HepG2 (cell line): Measurements from ENCODE around the gene TYW1B. TPM values are rescaled to one million over a fixed set of nuclear protein-coding genes. Genes with fewer than 3 reads are reported as not detected.
"Not testable (repeated sequence)": the region's sequence is repeated elsewhere in the genome, so short reads cannot be mapped to it uniquely, and the experiment has no call there.

Experiments used
- ATAC-seq: fragments of 200-7000 bp; cut with Tn5 transposase; 3 replicates; pipeline ENCODE4 v1.9.1; 2020; ENCODE audit warnings: mild to moderate bottlenecking, moderate library complexity
- BruUV-seq: library from RNA; stranded (reverse); fragments of 400-500 nt; replicated peaks from 2 replicates; lab custom pipeline; 2021; lab: Mats Ljungman, UMichigan
- CTCF ChIA-PET: fragments of 300-600 bp; formaldehyde crosslinking; extraction: SDS; loops from one replicate; lab custom pipeline; 2021; ENCODE audit warnings: low total read pairs, inconsistent platforms, low intra/inter-chr PET ratio; lab: Yijun Ruan, JAX
- POLR2A ChIA-PET: fragments of 350-600 bp; sonication (Branson Sonifier 250); formaldehyde crosslinking; loops from one replicate; lab custom pipeline; 2020; ENCODE audit warnings: antibody characterized with exemption, inconsistent platforms; lab: Yijun Ruan, JAX
- DNase-seq: peaks from one replicate; pipeline ENCODE4 v3.0.0-alpha.2; 2015; ENCODE audit warnings: low spot score
- FAIRE-seq: peaks from 3 replicates; lab custom pipeline; 2011; peaks lifted over from hg19 to GRCh38; lab: Jason Lieb, UNC
- H2AFZ ChIP-seq: one replicate; pipeline ENCODE4 v1.6.1; 2011; ENCODE audit warnings: low read length, inconsistent platforms
- H3K27ac ChIP-seq: fragments of 300-600 bp; 3 replicates; pipeline ENCODE4 v1.8.0; 2011; ENCODE audit warnings: mixed run types, mild to moderate bottlenecking, mixed read lengths, low read length, inconsistent platforms; ENCODE audit not compliant: insufficient read depth; ENCODE audit errors: extremely low read length
- H3K27me3 ChIP-seq, 2 experiments: fragments of 200-600 bp in 1 of 2; 2 replicates in 1 of 2; 3 replicates in 1 of 2; pipeline versions ENCODE4 v1.6.0 to v1.8.0; 2011; ENCODE audit warnings: low read length in 2 of 2, mild to moderate bottlenecking in 2 of 2, moderate library complexity in 2 of 2, inconsistent platforms in 1 of 2; ENCODE audit not compliant: insufficient read depth in 2 of 2, control insufficient read depth in 1 of 2
- H3K36me3 ChIP-seq, 2 experiments: fragments of 200-600 bp in 1 of 2; replicated peaks in 1 of 2; 2 replicates in 1 of 2; 3 replicates in 1 of 2; pipeline versions ENCODE4 v1.5.1 to v1.8.0; 2011; ENCODE audit warnings: low read length in 2 of 2, inconsistent platforms in 1 of 2; ENCODE audit not compliant: insufficient read depth in 2 of 2, control insufficient read depth in 1 of 2
- H3K4me1 ChIP-seq: 2 replicates; pipeline ENCODE4 v1.5.1; 2012; ENCODE audit warnings: low read length, inconsistent platforms; ENCODE audit not compliant: insufficient read depth
- H3K4me2 ChIP-seq: 2 replicates; pipeline ENCODE4 v1.6.0; 2011; ENCODE audit warnings: low read depth, low read length, inconsistent platforms
- H3K4me3 ChIP-seq, 3 experiments: fragments of 200-600 bp in 1 of 3; sonication (generic), shearing (Covaris generic) in 1 of 3; replicated peaks in 1 of 3; 2 replicates each; pipeline ENCODE4 v1.5.1; 2011 to 2016; ENCODE audit warnings: low read length in 3 of 3, inconsistent platforms in 2 of 3, low read depth in 2 of 3, mild to moderate bottlenecking in 2 of 3, control low read depth in 1 of 3, mixed read lengths in 1 of 3; ENCODE audit not compliant: insufficient read depth in 1 of 3
- H3K79me2 ChIP-seq: one replicate; pipeline ENCODE4 v1.6.1; 2011; ENCODE audit warnings: low read length, inconsistent platforms; ENCODE audit not compliant: insufficient read depth
- H3K9ac ChIP-seq: 2 replicates; pipeline ENCODE4 v1.6.0; 2011; ENCODE audit warnings: mild to moderate bottlenecking, low read depth, low read length, inconsistent platforms; ENCODE audit not compliant: insufficient read depth
- H3K9me3 ChIP-seq: 2 replicates; pipeline ENCODE4 v1.5.1; 2012; ENCODE audit warnings: mild to moderate bottlenecking, low read length
- H4K20me1 ChIP-seq: 2 replicates; pipeline ENCODE4 v1.6.0; 2011; ENCODE audit warnings: inconsistent platforms, mild to moderate bottlenecking, low read length, moderate library complexity; ENCODE audit not compliant: insufficient read depth
- BCL3 ChIP-seq: sonication (generic); formaldehyde crosslinking; IDR thresholded peaks from 2 replicates; pipeline ENCODE4 v1.5.1; 2020; ENCODE audit warnings: mild to moderate bottlenecking, missing genetic modification reagents, moderate library complexity
- DRAP1 ChIP-seq: IDR thresholded peaks from 2 replicates; pipeline ENCODE4 v1.6.1; 2016; ENCODE audit warnings: missing genetic modification reagents, missing compliant biosample characterization
- HMGXB3 ChIP-seq: sonication (generic); formaldehyde crosslinking; IDR thresholded peaks from 2 replicates; pipeline ENCODE4 v1.4.0; 2020; ENCODE audit warnings: missing genetic modification reagents, borderline replicate concordance
- KMT2A ChIP-seq: sonication (generic); formaldehyde crosslinking; IDR thresholded peaks from 2 replicates; pipeline ENCODE4 v1.4.0; 2020; ENCODE audit warnings: missing genetic modification reagents
- NR2F6 ChIP-seq, 2 experiments: IDR thresholded peaks; 2 replicates each; pipeline ENCODE4 v1.6.1; 2016; ENCODE audit warnings: antibody characterized with exemption in 1 of 2, mild to moderate bottlenecking in 1 of 2
- RXRA ChIP-seq: sonication (generic); formaldehyde crosslinking; IDR thresholded peaks from 2 replicates; pipeline ENCODE4 v1.5.1; 2020; ENCODE audit warnings: missing genetic modification reagents
- ZNF292 ChIP-seq: sonication (generic); formaldehyde crosslinking; IDR thresholded peaks from 2 replicates; pipeline ENCODE4 v1.8.1; 2022; ENCODE audit warnings: mild to moderate bottlenecking, low read depth, missing genetic modification reagents, borderline replicate concordance
- ZNF331 ChIP-seq: sonication (generic); formaldehyde crosslinking; IDR thresholded peaks from 2 replicates; pipeline ENCODE4 v1.4.0; 2020; ENCODE audit warnings: missing genetic modification reagents
- WGBS: methylation state at CpG from one replicate; pipeline ENCODE4 v1.1.6; 2017; ENCODE audit warnings: low lambda C conversion rate; 5-methylcytosine and 5-hydroxymethylcytosine counted together
- in situ Hi-C: cut with HindIII; loops from 2 replicates; pipeline ENCODE4 v1.10.0; 2017; ENCODE audit warnings: low pct_unique_long_range_greater_than_20kb; ENCODE audit not compliant: extremely low pct_ligation_motif_present
- intact Hi-C: fragments of 100-400 bp; cut with micrococcal nuclease; formaldehyde crosslinking; loops from one replicate; pipeline ENCODE4 v1.10.0; 2022; ENCODE audit not compliant: unreplicated experiment
- polyA plus RNA-seq, 8 experiments: library from polyadenylated mRNA; depleted of rRNA in 3 of 8; stranded (reverse) in 7 of 8; unstranded in 1 of 8; fragments of >200 nt; fragmentation: Illumina TruSeq in 4 of 8; extraction: Trizol in 4 of 8; gene quantifications; 2 replicates each; pipeline versions ENCODE4 v1.2.1 to v1.2.3, GENCODE V29; 2011 to 2016; ENCODE audit warnings: low read depth in 4 of 8, missing spikeins in 1 of 8, mixed read lengths in 1 of 8; ENCODE audit not compliant: insufficient read depth in 1 of 8
- total RNA-seq, 5 experiments: library from RNA; depleted of rRNA; stranded (reverse); fragments of >200 nt; fragmentation: Illumina TruSeq; extraction: Trizol; gene quantifications; 2 replicates each; pipeline ENCODE4 v1.2.3, GENCODE V29; 2016; ENCODE audit warnings: low read depth in 1 of 5

TYW1B gene
- total and polyA plus RNA-seq, 2 of the 13 experiments (the other 11 are each of a cell fraction or from before 2014, with no cell fraction given) = 2.0 to 5.5 TPM

GRCh38 chr7:72827839-72828591 lies at the start of gene TYW1B (continued):
- TF ChIP-seq DRAP1 (CRISPR knock-in tag) (peak; percentile 80), BCL3 (peak; percentile 43; the same call in 1 of the 2 replicates), ZNF292 (peak; percentile 73; the same call in 1 of the 2 replicates), HMGXB3 (CRISPR knock-in tag) (peak; percentile 60; the same call in 1 of the 2 replicates), KMT2A (CRISPR knock-in tag) (peak; percentile 64), NR2F6 (CRISPR knock-in tag; IDR thresholded peaks at IDR 0.05) (0 out of 2 replicates have a peak, but pooled peaks have one; percentile 9), ZNF331 (CRISPR knock-in tag) (0 out of 2 replicates have a peak, but pooled peaks have one; percentile 32), RXRA (CRISPR knock-in tag) (peak; percentile 57)
- not testable (repeated sequence) for TF ChIP-seq NR2F6 (IDR thresholded peaks at IDR 0.05)

- CTCF ChIA-PET, BruUV-seq, FAIRE-seq, H4K20me1 ChIP-seq, in situ Hi-C loops, H3K36me3 ChIP-seq, H3K79me2 ChIP-seq, POLR2A ChIA-PET, H3K27ac ChIP-seq, H2AFZ ChIP-seq, H3K9me3 ChIP-seq, H3K4me1 ChIP-seq, H3K4me3 ChIP-seq, H3K9ac ChIP-seq, ATAC-seq, DNase-seq, H3K27me3 ChIP-seq, H3K4me2 ChIP-seq, intact Hi-C loops: not testable (repeated sequence)
- 15% methylated on average over 6 of the region's 7 CpGs for WGBS
Measured at GRCh38 chr7:72867591-72867990, 39.6 kb upstream of the TYW1B start.
